Measurements from ENCODE around the gene ANKRD24.
"Not testable (repeated sequence)": the region's sequence is repeated elsewhere in the genome, so short reads cannot be mapped to it uniquely, and the experiment has no call there.

DNA sequence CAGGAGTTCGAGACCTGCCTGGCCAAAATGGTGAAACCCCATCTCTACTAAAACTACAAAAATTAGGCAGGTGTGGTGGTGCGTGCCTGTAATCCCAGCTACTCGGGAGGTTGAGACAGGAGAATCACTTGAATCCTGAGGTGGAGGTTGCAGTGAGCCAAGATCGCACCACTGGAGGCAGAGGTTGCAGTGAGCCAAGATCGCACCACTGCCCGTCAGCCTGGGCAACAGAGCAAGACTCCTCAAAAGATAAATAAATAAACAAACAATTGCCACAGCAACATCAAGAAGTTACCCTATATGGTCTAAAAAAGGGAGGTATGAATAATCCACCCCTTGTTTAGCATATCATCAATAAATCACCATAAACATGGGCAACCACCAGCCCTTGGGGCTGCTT, 63.4 kb downstream of the ANKRD24 start:
- TF ChIP-seq, protein P1, sequence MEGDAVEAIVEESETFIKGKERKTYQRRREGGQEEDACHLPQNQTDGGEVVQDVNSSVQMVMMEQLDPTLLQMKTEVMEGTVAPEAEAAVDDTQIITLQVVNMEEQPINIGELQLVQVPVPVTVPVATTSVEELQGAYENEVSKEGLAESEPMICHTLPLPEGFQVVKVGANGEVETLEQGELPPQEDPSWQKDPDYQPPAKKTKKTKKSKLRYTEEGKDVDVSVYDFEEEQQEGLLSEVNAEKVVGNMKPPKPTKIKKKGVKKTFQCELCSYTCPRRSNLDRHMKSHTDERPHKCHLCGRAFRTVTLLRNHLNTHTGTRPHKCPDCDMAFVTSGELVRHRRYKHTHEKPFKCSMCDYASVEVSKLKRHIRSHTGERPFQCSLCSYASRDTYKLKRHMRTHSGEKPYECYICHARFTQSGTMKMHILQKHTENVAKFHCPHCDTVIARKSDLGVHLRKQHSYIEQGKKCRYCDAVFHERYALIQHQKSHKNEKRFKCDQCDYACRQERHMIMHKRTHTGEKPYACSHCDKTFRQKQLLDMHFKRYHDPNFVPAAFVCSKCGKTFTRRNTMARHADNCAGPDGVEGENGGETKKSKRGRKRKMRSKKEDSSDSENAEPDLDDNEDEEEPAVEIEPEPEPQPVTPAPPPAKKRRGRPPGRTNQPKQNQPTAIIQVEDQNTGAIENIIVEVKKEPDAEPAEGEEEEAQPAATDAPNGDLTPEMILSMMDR (conservative IDR thresholded peaks at IDR 0.05; ENCODE audit: low read length), result not testable (repeated sequence)
- TF ChIP-seq EZH2phosphoT487 (IDR thresholded peaks at IDR 0.05; ENCODE audit: borderline replicate concordance, low read depth, low read length), result not testable (repeated sequence)

Data from OCI-LY7 (cell line).